ENCODE results near the gene MGMT. TPM values are rescaled to one million over a fixed set of nuclear protein-coding genes. Genes with fewer than 3 reads are reported as not detected.

Gene MGMT
- total RNA-seq, 1 experiment from 2014 or later = 11.5 TPM

- H3K79me2 ChIP-seq (ENCODE audit: insufficient read depth, low read length) = no peaks in the 10 kb centered on the region
- no TSS peak for BruUV-seq (replicated peaks)
- no peaks in the 10 kb centered on the region for H3K9me3 ChIP-seq (ENCODE audit: control insufficient read depth in 1 of 2, insufficient read depth in 1 of 2, low read depth in 1 of 2, low read length in 2 of 2)
- H3K4me3 ChIP-seq (replicated peaks in 1 of 2; ENCODE audit: low read depth in 1 of 2, low read length in 2 of 2) = no peak overlapping the region
- H3K36me3 ChIP-seq (ENCODE audit: control insufficient read depth in 1 of 2, insufficient read depth in 2 of 2, low read length in 2 of 2) = no peaks in the 10 kb centered on the region
- H4K20me1 ChIP-seq (ENCODE audit: insufficient read depth) = no peaks in the 10 kb centered on the region
- CTCF ChIA-PET = no interaction called here
- no peak overlapping the region for H3K4me2 ChIP-seq (ENCODE audit: low read length)
- no peaks in the 10 kb centered on the region for H3K9me2 ChIP-seq (ENCODE audit: insufficient read depth)
- H3K27me3 ChIP-seq (ENCODE audit: insufficient read depth, low read length) = no peaks in the 10 kb centered on the region
- DNase-seq (ENCODE audit: low read depth, low spot score) = no peak
- H3K9ac ChIP-seq (ENCODE audit: low read length) = no peak overlapping the region
- ATAC-seq = no peak
- no peak overlapping the region for H3K27ac ChIP-seq (ENCODE audit: low read depth, low read length)
- intact Hi-C loops (cut with micrococcal nuclease) = no loop called here
- RAD21 ChIA-PET (ENCODE audit: low non-redundant PET in 1 of 2, low total read pairs in 2 of 2, uncharacterized antibody in 2 of 2, unreplicated experiment in 2 of 2) = no interaction called here
- no peaks in the 10 kb centered on the region for H3K4me1 ChIP-seq (ENCODE audit: control insufficient read depth in 1 of 2, insufficient read depth in 2 of 2, low read length in 2 of 2)
- TF ChIP-seq MAX (IDR thresholded peaks at IDR 0.05) = no peak
- TF ChIP-seq RAD21 (IDR thresholded peaks at IDR 0.05; ENCODE audit: low read depth) = no peak
- TF ChIP-seq POLR2A (IDR thresholded peaks at IDR 0.05; ENCODE audit: borderline replicate concordance, extremely low read depth, insufficient read depth, insufficient read length) = no peak
- TF ChIP-seq TCF7L2 (IDR thresholded peaks at IDR 0.05; ENCODE audit: borderline replicate concordance, extremely low read depth, insufficient read depth, insufficient read length) = no peak
- no peak for TF ChIP-seq SRF (IDR thresholded peaks at IDR 0.05; ENCODE audit: low read depth)
- TF ChIP-seq EZH2 (IDR thresholded peaks at IDR 0.05) = no peak
- TF ChIP-seq ELF1 (IDR thresholded peaks at IDR 0.05; ENCODE audit: borderline replicate concordance, low read depth) = no peak
- H2AFZ ChIP-seq (ENCODE audit: low read depth, low read length, poor library complexity, severe bottlenecking) = no peak overlapping the region
- POLR2A ChIA-PET = no interaction called here
Observed at GRCh38 chr10:129615921-129616525, 149.0 kb downstream of the MGMT start.

GRCh38 chr10:129617768-129618167 is 150.7 kb downstream of the MGMT start:
- ChIA-PET POLR2A (no interaction called here), CTCF (no interaction called here), RAD21 (ENCODE audit: low non-redundant PET in 1 of 2, low total read pairs in 2 of 2, uncharacterized antibody in 2 of 2, unreplicated experiment in 2 of 2) (no interaction called here)
- H3K4me3 ChIP-seq (replicated peaks in 1 of 2; ENCODE audit: low read depth in 1 of 2, low read length in 2 of 2) = no peak overlapping the region
- no peak overlapping the region for H3K4me2 ChIP-seq (ENCODE audit: low read length)
- no peaks in the 10 kb centered on the region for H4K20me1 ChIP-seq (ENCODE audit: insufficient read depth)
- no TSS peak for BruUV-seq (replicated peaks)
- no peak overlapping the region for H2AFZ ChIP-seq (ENCODE audit: low read depth, low read length, poor library complexity, severe bottlenecking)
- no peak overlapping the region for H3K9ac ChIP-seq (ENCODE audit: low read length)
- no peak overlapping the region for H3K27ac ChIP-seq (ENCODE audit: low read depth, low read length)
- no peaks in the 10 kb centered on the region for H3K9me3 ChIP-seq (ENCODE audit: control insufficient read depth in 1 of 2, insufficient read depth in 1 of 2, low read depth in 1 of 2, low read length in 2 of 2)
- H3K4me1 ChIP-seq (ENCODE audit: control insufficient read depth in 1 of 2, insufficient read depth in 2 of 2, low read length in 2 of 2) = no peaks in the 10 kb centered on the region
- intact Hi-C loops (cut with micrococcal nuclease) = no loop called here
- H3K27me3 ChIP-seq (ENCODE audit: insufficient read depth, low read length) = no peaks in the 10 kb centered on the region
- no peak for DNase-seq (ENCODE audit: low read depth, low spot score)
- no peaks in the 10 kb centered on the region for H3K36me3 ChIP-seq (ENCODE audit: control insufficient read depth in 1 of 2, insufficient read depth in 2 of 2, low read length in 2 of 2)
- no peaks in the 10 kb centered on the region for H3K9me2 ChIP-seq (ENCODE audit: insufficient read depth)
- no peaks in the 10 kb centered on the region for H3K79me2 ChIP-seq (ENCODE audit: insufficient read depth, low read length)
- no peak for ATAC-seq
- TF ChIP-seq ELF1 (IDR thresholded peaks at IDR 0.05; ENCODE audit: borderline replicate concordance, low read depth) (no peak), POLR2A (IDR thresholded peaks at IDR 0.05; ENCODE audit: borderline replicate concordance, extremely low read depth, insufficient read depth, insufficient read length) (no peak), RAD21 (IDR thresholded peaks at IDR 0.05; ENCODE audit: low read depth) (no peak), CEBPB (IDR thresholded peaks at IDR 0.05; ENCODE audit: low read depth) (no peak), ATF3 (IDR thresholded peaks at IDR 0.05) (no peak), MAX (IDR thresholded peaks at IDR 0.05) (no peak), REST (IDR thresholded peaks at IDR 0.05; ENCODE audit: low read depth) (no peak), JUND (IDR thresholded peaks at IDR 0.05) (no peak), EZH2 (IDR thresholded peaks at IDR 0.05) (no peak), EZH2phosphoT487 (IDR thresholded peaks at IDR 0.05; ENCODE audit: borderline replicate concordance) (no peak), FOSL1 (IDR thresholded peaks at IDR 0.05; ENCODE audit: low read depth) (no peak), CBX3 (IDR thresholded peaks at IDR 0.05; ENCODE audit: low read depth) (no peak)
